Keratinocyte (primary cell): ENCODE measurements around the gene SMIM38.

Experiments
- EZH2 ChIP-seq: IDR thresholded peaks from one replicate; pipeline ENCODE4 v1.6.1; 2012; ENCODE audit warnings: inconsistent platforms, mild to moderate bottlenecking, low read length, moderate library complexity
- TF ChIP-seq, protein P1 (sequence below), 3 experiments: IDR thresholded peaks in 1 of 3; conservative IDR thresholded peaks in 1 of 3; optimal IDR thresholded peaks in 1 of 3; 2 replicates in 2 of 3; 3 replicates in 1 of 3; pipeline versions ENCODE3 to v1.5.1; 2011; ENCODE audit warnings: low read length in 3 of 3, mild to moderate bottlenecking in 3 of 3, moderate library complexity in 2 of 3, control low read depth in 1 of 3, inconsistent platforms in 1 of 3; ENCODE audit not compliant: insufficient read depth in 2 of 3; ENCODE audit errors: extremely low read depth in 1 of 3

DNA sequence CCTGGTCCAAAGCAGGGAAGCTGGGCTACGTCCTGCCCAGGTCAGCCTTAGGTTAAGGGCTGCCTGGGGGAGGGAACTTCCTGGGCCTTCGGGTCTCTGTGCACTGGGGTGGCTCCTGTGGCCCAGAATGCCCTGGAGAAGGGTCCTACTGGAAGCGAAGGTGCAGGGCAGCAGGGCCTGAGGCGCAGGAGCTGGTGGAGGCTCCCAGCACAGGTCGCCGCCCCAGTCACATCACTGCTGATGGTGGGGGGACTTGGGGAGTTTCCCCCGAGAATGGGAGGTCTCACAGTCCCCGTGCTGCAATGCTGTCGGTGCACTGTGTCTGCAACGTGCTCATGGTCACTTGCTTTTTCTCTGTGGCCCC is 815 bp upstream of the SMIM38 start:
- TF ChIP-seq, protein P1, sequence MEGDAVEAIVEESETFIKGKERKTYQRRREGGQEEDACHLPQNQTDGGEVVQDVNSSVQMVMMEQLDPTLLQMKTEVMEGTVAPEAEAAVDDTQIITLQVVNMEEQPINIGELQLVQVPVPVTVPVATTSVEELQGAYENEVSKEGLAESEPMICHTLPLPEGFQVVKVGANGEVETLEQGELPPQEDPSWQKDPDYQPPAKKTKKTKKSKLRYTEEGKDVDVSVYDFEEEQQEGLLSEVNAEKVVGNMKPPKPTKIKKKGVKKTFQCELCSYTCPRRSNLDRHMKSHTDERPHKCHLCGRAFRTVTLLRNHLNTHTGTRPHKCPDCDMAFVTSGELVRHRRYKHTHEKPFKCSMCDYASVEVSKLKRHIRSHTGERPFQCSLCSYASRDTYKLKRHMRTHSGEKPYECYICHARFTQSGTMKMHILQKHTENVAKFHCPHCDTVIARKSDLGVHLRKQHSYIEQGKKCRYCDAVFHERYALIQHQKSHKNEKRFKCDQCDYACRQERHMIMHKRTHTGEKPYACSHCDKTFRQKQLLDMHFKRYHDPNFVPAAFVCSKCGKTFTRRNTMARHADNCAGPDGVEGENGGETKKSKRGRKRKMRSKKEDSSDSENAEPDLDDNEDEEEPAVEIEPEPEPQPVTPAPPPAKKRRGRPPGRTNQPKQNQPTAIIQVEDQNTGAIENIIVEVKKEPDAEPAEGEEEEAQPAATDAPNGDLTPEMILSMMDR (optimal IDR thresholded peaks at IDR 0.05 in 1 of 3, IDR thresholded peaks at IDR 0.05 in 1 of 3, conservative IDR thresholded peaks at IDR 0.05 in 1 of 3; ENCODE audit: extremely low read depth in 1 of 3, insufficient read depth in 2 of 3, low read length in 3 of 3) = no peak
- TF ChIP-seq EZH2 = no peak
